GM10248 (cell line): ENCODE measurements around the gene MGAT5B.

Source experiments
- CTCF ChIA-PET: fragments of 300-600 bp; sonication (Branson Sonifier 250); formaldehyde crosslinking; extraction: SDS; loops from one replicate; lab custom pipeline; 2021; ENCODE audit warnings: antibody characterized with exemption; lab: Yijun Ruan, JAX
- POLR2A ChIA-PET: fragments of 350-650 bp; sonication (Branson Sonifier 250); formaldehyde crosslinking; extraction: SDS; loops from one replicate; lab custom pipeline; 2020; ENCODE audit warnings: antibody characterized with exemption; lab: Yijun Ruan, JAX
- DNase-seq: peaks from one replicate; pipeline ENCODE4 v3.0.0; 2012; ENCODE audit errors: extremely low spot score
- CTCF ChIP-seq: IDR thresholded peaks from 2 replicates; pipeline ENCODE4 v1.5.1; 2012; ENCODE audit warnings: mild to moderate bottlenecking, low read depth; ENCODE audit errors: extremely low read depth, missing control alignments, control extremely low read depth

MGAT5B gene

GRCh38 chr17:76905036-76905435 is 36.8 kb downstream of the MGAT5B start:
- CTCF ChIA-PET, result interaction anchor here (1.4 kb wide), 1 partner anchor 10 kb away, joined by 3 read pairs; no protein-coding TSS in a partner anchor
- no peak for DNase-seq
- TF ChIP-seq CTCF, result no peak
- POLR2A ChIA-PET, result no interaction called here

GRCh38 chr17:76905836-76906235 is 37.6 kb downstream of the MGAT5B start:
- no peak for DNase-seq
- no peak for TF ChIP-seq CTCF
- ChIA-PET CTCF (interaction anchor here (1.4 kb wide), 1 partner anchor 11 kb away, joined by 3 read pairs; no protein-coding TSS in a partner anchor), POLR2A (no interaction called here)

GRCh38 chr17:76906463-76906862 is 38.3 kb downstream of the MGAT5B start:
- DNase-seq, result no peak
- no peak for TF ChIP-seq CTCF
- ChIA-PET POLR2A (no interaction called here), CTCF (no interaction called here)

- TF ChIP-seq CTCF, result no peak
- ChIA-PET CTCF (no interaction called here), POLR2A (no interaction called here)
- DNase-seq, result no peak
Observed at GRCh38 chr17:76907352-76907751, 39.1 kb downstream of the MGAT5B start.

GRCh38 chr17:76909971-76910760 is 42.0 kb downstream of the MGAT5B start:
- POLR2A ChIA-PET, result no interaction called here

More at GRCh38 chr17:76909971-76910760, 42.0 kb downstream of the MGAT5B start:
- CTCF ChIA-PET, result no interaction called here
- no peak for TF ChIP-seq CTCF
- peak; percentile 57 for DNase-seq
